ENCODE measurements around the gene ADAMTSL4.

DNA sequence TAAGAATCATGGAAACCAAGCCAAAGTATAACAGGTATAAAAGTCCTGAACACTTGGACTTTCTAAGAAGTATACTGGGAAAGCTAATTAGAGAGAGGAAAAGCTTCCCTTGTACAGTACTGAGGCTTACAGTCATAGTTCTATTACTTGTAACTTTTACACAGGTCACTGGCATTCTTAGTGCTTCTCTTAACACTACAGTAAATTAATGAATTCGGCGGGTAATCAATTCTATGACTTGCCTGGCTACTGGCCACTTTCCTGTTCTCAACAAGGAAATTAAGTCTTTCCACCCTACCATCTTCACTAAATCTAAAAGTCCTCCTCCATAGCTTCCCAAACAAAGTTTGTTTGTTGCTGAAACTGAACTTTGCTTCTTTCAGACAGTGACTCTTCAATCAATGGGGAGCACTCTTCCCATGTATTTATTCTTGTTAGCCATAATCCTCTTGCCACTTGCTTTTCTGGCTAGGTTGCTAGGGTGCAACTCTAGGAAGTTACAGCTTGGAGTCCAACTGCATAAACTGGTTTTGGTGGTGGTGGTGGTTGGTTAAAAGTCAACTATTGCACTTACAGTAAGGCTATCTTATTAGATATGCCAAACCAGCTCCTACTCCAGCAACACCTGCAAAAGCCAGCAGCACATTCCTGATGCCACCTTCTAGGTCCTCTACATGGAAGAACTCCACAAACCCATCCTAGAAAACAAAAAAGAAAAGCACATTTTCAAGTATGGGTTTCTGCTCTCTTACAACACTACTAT is 27.8 kb downstream of the ADAMTSL4 start:
- TF ChIP-seq, protein P1, sequence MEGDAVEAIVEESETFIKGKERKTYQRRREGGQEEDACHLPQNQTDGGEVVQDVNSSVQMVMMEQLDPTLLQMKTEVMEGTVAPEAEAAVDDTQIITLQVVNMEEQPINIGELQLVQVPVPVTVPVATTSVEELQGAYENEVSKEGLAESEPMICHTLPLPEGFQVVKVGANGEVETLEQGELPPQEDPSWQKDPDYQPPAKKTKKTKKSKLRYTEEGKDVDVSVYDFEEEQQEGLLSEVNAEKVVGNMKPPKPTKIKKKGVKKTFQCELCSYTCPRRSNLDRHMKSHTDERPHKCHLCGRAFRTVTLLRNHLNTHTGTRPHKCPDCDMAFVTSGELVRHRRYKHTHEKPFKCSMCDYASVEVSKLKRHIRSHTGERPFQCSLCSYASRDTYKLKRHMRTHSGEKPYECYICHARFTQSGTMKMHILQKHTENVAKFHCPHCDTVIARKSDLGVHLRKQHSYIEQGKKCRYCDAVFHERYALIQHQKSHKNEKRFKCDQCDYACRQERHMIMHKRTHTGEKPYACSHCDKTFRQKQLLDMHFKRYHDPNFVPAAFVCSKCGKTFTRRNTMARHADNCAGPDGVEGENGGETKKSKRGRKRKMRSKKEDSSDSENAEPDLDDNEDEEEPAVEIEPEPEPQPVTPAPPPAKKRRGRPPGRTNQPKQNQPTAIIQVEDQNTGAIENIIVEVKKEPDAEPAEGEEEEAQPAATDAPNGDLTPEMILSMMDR (IDR thresholded peaks at IDR 0.05), result no peak
- TF ChIP-seq POLR2A (IDR thresholded peaks at IDR 0.05) (no peak), EP300 (IDR thresholded peaks at IDR 0.05) (peak in 1 of 2 donors; percentile 61)

Data from tibial nerve (tissue), 4 donors.